Measurements from ENCODE around the gene ZNF511.

DNA sequence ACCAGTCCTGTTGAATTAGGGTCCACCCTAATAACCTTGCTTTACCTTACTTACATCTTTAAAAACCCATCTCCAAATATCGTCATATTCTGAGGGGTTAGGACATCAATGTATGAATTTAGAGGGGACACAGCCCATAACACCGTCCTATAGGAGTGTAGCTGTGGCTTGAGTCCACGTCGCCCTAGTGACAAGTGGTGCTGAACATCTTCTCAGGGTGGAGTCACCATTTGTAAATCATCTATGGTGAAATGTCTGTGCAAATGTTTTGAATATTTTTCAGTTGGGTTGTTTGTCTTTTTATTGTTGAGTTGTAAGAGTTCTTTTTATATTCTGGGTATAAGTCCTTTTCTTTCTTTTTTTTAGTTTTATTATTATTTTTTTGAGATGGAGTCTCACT, 33.3 kb downstream of the ZNF511 start:
- TF ChIP-seq, protein P1, sequence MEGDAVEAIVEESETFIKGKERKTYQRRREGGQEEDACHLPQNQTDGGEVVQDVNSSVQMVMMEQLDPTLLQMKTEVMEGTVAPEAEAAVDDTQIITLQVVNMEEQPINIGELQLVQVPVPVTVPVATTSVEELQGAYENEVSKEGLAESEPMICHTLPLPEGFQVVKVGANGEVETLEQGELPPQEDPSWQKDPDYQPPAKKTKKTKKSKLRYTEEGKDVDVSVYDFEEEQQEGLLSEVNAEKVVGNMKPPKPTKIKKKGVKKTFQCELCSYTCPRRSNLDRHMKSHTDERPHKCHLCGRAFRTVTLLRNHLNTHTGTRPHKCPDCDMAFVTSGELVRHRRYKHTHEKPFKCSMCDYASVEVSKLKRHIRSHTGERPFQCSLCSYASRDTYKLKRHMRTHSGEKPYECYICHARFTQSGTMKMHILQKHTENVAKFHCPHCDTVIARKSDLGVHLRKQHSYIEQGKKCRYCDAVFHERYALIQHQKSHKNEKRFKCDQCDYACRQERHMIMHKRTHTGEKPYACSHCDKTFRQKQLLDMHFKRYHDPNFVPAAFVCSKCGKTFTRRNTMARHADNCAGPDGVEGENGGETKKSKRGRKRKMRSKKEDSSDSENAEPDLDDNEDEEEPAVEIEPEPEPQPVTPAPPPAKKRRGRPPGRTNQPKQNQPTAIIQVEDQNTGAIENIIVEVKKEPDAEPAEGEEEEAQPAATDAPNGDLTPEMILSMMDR (conservative IDR thresholded peaks at IDR 0.05) = no peak
- TF ChIP-seq ZFX (IDR thresholded peaks at IDR 0.05) = no peak
